Activated CD4-positive, alpha-beta T cell treated with anti-CD3 and anti-CD28 coated beads for 4 hours (primary cell): ENCODE measurements around the gene B3GNT7.
"Not testable (repeated sequence)": the region's sequence is repeated elsewhere in the genome, so short reads cannot be mapped to it uniquely, and the experiment has no call there.

Experiments
- DNase-seq, 2 donors: peaks; one replicate each; pipeline ENCODE4 v3.0.0-alpha.2; 2020

Gene B3GNT7

GRCh38 chr2:231369580-231370428 is 25.7 kb upstream of the B3GNT7 start:
- DNase-seq = no peak

GRCh38 chr2:231370429-231370748 is 25.1 kb upstream of the B3GNT7 start:
- no peak for DNase-seq

GRCh38 chr2:231370749-231371429 is 24.6 kb upstream of the B3GNT7 start:
- no peak for DNase-seq

GRCh38 chr2:231371430-231372054 is 24.0 kb upstream of the B3GNT7 start:
- DNase-seq = no peak

GRCh38 chr2:231372326-231372725 is 23.2 kb upstream of the B3GNT7 start:
- DNase-seq = no peak

GRCh38 chr2:231373184-231373583 is 22.3 kb upstream of the B3GNT7 start:
- no peak for DNase-seq

GRCh38 chr2:231373786-231374349 is 21.6 kb upstream of the B3GNT7 start:
- no peak for DNase-seq

GRCh38 chr2:231374771-231375170 is 20.7 kb upstream of the B3GNT7 start:
- no peak for DNase-seq

- DNase-seq = not testable (repeated sequence)
These were observed 19.4 kb upstream of the B3GNT7 start for GRCh38 chr2:231375994-231376615.

- DNase-seq = no peak
These were observed 18.7 kb upstream of the B3GNT7 start for GRCh38 chr2:231376857-231377256.

- no peak for DNase-seq
These were observed 17.3 kb upstream of the B3GNT7 start for GRCh38 chr2:231378026-231378722.

- DNase-seq = no peak
These were observed 16.0 kb upstream of the B3GNT7 start for GRCh38 chr2:231379266-231380215.

GRCh38 chr2:231380307-231380706 is 15.2 kb upstream of the B3GNT7 start:
- DNase-seq = no peak

- DNase-seq = no peak
These were observed 14.3 kb upstream of the B3GNT7 start for GRCh38 chr2:231380991-231381847.

- DNase-seq = no peak
These were observed 13.4 kb upstream of the B3GNT7 start for GRCh38 chr2:231382116-231382515.

- DNase-seq = no peak
These were observed 11.9 kb upstream of the B3GNT7 start for GRCh38 chr2:231383416-231384108.

GRCh38 chr2:231384109-231384435 is 11.4 kb upstream of the B3GNT7 start:
- no peak for DNase-seq

- DNase-seq = no peak
These were observed 10.5 kb upstream of the B3GNT7 start for GRCh38 chr2:231384970-231385369.

GRCh38 chr2:231385429-231385828 is 10.1 kb upstream of the B3GNT7 start:
- DNase-seq = no peak

- no peak for DNase-seq
These were observed 9.1 kb upstream of the B3GNT7 start for GRCh38 chr2:231386446-231386845.
